Measurements from ENCODE around the gene SERINC2.

The SERINC2 gene

GRCh38 chr1:31412732-31413404 is at the start of gene SERINC2:
SERINC2 (plus strand) TSS chr1:31413213; CDS start chr1:31413266, 53 bp downstream.
- no peak for DNase-seq

- DNase-seq, result no peak
These were observed 48.3 kb upstream of the SERINC2 start for GRCh38 chr1:31364561-31365250.

DNA sequence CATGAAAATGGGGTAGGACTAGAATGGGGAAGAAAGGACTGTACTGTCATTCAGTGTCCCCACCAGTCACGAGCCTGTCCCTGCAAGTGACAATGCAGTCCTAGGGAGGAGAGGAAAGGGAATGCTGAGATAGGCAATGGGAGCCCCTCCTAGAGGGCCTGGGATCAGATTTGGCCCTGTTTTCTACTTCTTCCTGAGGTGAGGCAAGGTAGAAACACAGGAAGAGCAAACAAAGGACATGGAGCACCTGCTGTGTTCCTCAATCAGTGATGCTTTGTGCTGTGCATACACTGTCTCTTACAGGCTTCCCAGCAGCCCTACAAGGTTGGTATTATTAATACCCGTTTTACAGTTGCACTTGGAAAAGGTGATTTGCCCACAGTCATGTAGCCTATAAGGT is 46.2 kb upstream of the SERINC2 start:
- no peak for DNase-seq

DNA sequence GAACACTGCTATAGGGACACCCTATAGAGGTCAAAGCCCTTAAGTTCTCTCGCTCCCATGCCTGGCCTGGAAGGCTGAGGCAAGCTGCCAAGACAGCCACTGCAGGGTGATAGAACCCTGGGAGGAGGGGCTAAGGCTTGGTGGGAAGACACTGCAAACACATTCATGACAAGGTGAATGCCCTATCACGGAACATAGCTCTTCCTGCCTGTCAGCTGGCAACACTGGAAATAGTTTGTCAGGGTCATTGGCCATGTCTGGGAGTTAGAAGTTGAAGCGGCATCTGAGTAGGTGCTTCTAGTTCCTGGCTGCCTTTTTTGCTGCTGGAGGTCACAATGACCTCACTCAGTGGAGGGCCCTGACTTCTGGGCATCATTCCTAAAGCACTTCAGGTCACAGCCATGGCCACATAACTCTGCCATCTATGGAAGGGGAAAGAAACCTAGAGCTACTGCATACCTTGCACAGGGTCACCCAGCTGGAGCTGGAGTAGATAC is 44.4 kb upstream of the SERINC2 start:
- no peak for DNase-seq

DNA sequence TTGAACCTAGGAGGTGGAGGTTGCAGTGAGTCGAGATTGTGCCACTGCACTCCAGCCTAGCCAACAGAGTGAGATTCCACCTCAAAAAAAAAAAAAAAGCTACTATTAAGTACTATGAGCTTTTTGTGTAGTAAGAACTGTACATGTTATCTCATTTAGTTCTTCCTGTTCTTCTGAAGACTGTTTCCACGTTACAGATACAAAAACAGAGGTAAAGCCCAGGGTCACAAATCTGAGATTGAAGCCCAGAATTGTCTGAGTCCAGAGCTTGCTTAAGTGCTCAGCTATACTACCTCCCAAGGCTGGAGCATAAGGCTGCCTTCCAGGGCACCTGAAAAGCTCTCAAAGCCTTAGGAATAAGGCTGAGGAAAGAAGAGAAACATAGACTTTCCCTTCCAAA is 43.0 kb upstream of the SERINC2 start:
- no peak for DNase-seq

- DNase-seq, result no peak
These were observed 42.4 kb upstream of the SERINC2 start for GRCh38 chr1:31370565-31370964.

- DNase-seq, result no peak
These were observed 41.7 kb upstream of the SERINC2 start for GRCh38 chr1:31371121-31371959.

GRCh38 chr1:31372051-31372450 is 41.0 kb upstream of the SERINC2 start:
- DNase-seq, result no peak

- no peak for DNase-seq
These were observed 40.3 kb upstream of the SERINC2 start for GRCh38 chr1:31372751-31373055.

DNA sequence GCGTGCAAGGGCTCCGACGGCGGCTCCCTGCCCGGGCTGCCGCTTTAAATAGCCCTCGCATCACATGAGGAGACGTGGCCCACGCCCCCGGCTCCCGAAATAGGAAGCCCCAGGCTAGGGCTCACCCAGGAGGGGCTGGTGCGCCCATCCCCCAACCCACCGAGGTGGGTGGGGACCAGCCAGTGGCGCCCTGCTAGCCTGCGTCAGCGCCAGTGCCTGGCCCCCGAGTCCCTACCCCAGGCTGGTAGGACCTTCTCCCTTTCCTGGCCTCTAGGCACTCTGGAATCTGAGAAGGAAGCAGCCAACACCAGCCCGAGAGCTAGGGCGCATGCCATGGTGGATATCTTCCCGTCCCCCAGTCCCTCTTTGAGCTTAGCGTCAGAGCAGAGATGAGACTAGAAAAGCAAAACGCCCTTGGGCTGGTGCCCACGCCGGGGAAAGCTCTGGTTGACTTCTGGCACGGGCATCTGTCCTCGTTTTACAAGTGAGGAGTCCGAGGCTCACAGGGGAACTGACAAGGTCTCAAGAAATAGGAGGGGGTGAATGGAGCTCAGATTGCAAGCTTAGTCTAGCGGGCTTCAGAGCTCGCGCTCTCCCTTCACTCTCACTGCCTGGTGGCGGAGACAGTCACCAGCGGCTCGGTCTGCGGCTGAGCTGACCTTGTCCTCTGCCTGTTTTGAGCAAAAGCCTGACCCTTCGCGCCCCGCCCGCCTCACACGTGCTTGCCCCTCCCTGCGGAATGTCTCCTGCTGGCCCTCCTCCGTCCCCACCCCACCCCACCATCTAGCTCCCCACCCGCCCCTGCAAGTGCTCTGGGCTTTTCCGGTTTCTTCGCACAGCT is 39.7 kb upstream of the SERINC2 start, which contains the start of gene FABP3:
TSS of gene FABP3 (minus strand) at position 21 of the 841 bp plus-strand sequence. CDS start 62 bp downstream, outside the sequence.
- DNase-seq, result no peak

DNA sequence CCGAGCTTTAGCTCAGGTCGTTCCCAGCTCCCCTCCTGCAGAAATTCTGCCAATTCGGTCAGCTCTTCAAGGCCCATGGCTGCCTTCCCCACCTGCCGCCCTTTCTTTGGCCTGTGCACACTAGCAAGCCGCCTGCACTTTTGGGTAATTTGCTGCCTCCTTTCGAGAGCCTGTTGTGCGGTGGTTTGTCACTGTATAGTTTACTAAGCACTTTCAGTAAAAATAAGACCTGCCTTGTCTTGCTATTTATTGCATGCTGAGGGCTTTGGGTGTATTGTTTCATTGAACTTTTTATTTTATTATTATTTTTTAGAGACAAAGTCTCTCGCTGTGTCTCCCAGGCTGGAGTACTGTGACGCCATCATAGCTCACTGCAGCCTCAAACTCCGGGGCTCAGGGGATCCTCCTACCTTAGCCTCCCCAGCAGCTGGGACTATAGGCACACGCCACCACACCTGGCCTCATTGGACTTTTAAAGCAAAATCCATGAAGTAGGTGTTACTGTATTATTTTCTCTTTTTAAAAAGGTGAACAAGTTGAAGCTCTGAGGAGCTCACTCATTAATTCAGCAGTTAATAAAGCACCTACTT is 39.0 kb upstream of the SERINC2 start:
- no peak for DNase-seq

DNA sequence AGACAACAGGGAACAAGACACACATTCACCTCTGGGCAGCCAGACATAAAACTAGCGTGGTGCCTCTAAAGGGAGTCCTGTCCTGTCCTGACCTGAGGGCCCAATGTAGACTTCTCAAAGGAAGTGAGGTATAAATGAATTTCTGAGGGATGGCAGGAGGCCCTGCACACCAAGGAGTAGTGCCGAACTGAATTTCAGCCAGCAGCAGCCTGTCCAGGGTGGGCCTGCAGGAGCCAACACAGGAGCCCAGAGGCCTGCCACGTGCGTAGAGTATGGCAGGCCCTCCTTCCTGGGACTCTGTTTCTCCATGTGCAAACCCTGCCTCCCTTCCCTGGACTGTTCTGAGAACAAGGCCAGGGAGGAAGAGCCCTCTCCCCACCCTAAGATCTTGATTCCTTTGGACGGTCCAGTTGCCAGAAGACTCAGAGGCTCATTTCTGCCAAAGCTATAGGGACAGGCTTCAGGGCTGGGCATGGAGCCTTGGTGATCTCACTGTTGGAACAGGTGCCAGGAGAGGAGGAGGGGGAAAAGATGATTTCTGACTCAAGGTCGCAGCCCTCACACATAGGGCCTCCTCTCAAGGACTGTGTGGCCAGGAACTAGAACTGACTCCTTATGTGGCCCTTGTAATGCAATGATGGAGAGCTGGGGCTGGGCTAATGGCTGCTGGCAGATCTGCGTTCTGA is 38.4 kb upstream of the SERINC2 start:
- no peak for DNase-seq

DNA sequence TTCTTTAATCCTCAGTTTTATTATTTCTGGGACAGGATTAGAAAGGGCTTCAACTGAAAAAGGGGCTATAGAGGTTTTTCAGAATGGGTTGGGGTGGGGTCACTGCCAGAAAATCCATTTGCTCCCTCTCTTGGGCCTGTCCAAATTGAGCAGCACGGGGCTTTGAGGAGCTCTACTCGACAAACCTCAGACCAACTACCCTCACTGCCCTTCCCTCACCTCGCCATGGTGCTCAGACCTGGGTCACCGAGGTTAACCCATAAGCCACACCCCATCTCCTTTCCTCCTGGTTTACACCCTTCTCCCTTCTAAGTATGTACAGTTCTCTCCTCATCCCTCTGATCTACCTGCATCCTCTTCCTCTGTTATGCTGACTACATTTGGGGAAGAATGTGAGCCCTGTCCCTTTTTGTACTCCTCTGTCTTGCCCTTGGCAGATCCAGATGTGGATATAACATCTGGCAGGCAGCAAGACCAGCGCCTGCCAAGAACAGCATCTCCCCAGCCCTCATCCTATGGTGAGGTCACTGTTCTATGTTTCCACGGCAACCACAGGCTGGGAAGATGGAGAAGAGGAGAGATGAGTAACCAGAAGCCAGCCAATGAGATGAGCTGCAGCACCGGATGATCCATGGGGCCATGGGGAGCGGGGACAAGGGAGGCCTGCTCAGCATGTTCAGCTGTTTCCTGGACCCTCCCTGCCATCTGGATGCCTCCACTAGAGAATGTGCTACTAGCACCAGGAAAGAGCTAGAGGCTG is 36.5 kb upstream of the SERINC2 start:
- DNase-seq, result no peak

GRCh38 chr1:31377364-31377863 is 35.6 kb upstream of the SERINC2 start:
- DNase-seq, result no peak

GRCh38 chr1:31378001-31378400 is 35.0 kb upstream of the SERINC2 start:
- DNase-seq, result no peak

DNA sequence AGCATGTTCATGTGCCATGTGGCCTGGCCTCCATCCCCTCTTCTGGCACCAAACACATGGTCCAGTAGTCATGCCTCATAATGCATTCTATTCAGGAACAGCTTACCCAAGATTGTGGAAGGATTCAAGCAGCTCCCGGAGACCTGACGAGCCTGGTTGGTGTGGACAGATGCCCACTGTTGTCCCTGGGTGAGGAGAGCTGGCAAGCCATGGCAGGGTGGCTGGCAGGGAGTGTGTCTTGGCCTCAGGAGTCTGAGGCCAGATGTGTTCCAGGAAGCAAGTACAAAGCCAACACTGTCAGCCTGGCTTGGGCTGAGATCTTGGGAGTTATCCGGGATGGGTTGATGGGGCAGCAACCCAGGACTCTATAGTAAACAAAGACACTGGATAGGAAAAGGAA is 32.8 kb upstream of the SERINC2 start:
- no peak for DNase-seq

GRCh38 chr1:31381394-31382294 is 31.4 kb upstream of the SERINC2 start:
- DNase-seq, result no peak

GRCh38 chr1:31382379-31382989 is 30.5 kb upstream of the SERINC2 start:
- DNase-seq, result no peak

- DNase-seq, result no peak
These were observed 29.0 kb upstream of the SERINC2 start for GRCh38 chr1:31383967-31384366.

Data from activated CD4-positive, alpha-beta T cell treated with anti-CD3 and anti-CD28 coated beads, Interleukin-2, amount 50 U/mL, for 4 hours (primary cell).